Gastrocnemius medialis (tissue), 4 donors: ENCODE results near the gene CBLIF.

Source experiments
- CTCF ChIP-seq, 5 experiments: fragments of 450-650 bp in 3 of 5; fragments of 200-600 bp in 2 of 5; sonication (generic) in 2 of 5; IDR thresholded peaks in 4 of 5; conservative IDR thresholded peaks in 1 of 5; 1 replicate in 4 of 5; 2 replicates in 1 of 5; pipeline ENCODE4 v1.5.1; 2016 to 2019; ENCODE audit warnings: antibody characterized with exemption in 5 of 5, mild to moderate bottlenecking in 3 of 5, moderate library complexity in 3 of 5
- POLR2A ChIP-seq, 2 donors: fragments of 450-650 bp; IDR thresholded peaks; one replicate each; pipeline ENCODE4 v1.6.1; 2017; ENCODE audit warnings: antibody characterized with exemption in 2 of 2, mild to moderate bottlenecking in 2 of 2, moderate library complexity in 2 of 2

GRCh38 chr11:59829358-59829757, 15.9 kb downstream of the CBLIF start:
- no peak for TF ChIP-seq CTCF (IDR thresholded peaks at IDR 0.05 in 4 of 5, conservative IDR thresholded peaks at IDR 0.05 in 1 of 5)
- TF ChIP-seq POLR2A (IDR thresholded peaks at IDR 0.05), result no peak
